Body of pancreas (tissue), 4 donors: ENCODE measurements around the gene CACNA1G.

ENCODE experiments used
- POLR2A ChIP-seq, 3 donors: fragments of 450-650 bp; IDR thresholded peaks; one replicate each; pipeline ENCODE4 v1.6.1; 2016; ENCODE audit warnings: antibody characterized with exemption in 3 of 3, mild to moderate bottlenecking in 2 of 3
- TF ChIP-seq, protein P1 (sequence below), 7 experiments: fragments of 450-650 bp in 4 of 7; fragments of 200-600 bp in 3 of 7; sonication (generic) in 3 of 7; IDR thresholded peaks; one replicate each; pipeline ENCODE4 v1.5.1; 2016 to 2019; ENCODE audit warnings: antibody characterized with exemption in 7 of 7

DNA sequence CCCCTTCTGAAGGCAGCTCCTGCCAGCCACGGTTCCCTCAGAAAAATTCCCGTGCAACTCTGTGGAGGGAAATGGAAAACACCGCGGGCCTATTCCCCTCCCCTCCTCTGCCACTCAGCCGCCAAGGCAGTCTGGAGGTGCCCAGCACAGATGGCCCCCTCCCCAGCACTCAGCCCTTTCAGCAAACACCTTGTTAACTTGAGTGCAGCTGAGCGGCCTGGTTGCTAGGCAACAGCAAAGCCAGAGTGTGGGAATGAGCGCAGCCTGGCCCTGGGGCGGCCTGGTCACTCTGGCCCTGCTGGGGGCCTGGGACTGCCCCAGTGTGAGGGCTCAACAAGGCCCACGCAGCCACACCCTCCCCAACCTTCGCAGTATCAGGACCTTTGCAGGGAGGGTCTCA, 32.8 kb downstream of the CACNA1G start:
- TF ChIP-seq, protein P1, sequence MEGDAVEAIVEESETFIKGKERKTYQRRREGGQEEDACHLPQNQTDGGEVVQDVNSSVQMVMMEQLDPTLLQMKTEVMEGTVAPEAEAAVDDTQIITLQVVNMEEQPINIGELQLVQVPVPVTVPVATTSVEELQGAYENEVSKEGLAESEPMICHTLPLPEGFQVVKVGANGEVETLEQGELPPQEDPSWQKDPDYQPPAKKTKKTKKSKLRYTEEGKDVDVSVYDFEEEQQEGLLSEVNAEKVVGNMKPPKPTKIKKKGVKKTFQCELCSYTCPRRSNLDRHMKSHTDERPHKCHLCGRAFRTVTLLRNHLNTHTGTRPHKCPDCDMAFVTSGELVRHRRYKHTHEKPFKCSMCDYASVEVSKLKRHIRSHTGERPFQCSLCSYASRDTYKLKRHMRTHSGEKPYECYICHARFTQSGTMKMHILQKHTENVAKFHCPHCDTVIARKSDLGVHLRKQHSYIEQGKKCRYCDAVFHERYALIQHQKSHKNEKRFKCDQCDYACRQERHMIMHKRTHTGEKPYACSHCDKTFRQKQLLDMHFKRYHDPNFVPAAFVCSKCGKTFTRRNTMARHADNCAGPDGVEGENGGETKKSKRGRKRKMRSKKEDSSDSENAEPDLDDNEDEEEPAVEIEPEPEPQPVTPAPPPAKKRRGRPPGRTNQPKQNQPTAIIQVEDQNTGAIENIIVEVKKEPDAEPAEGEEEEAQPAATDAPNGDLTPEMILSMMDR (IDR thresholded peaks at IDR 0.05), result no peak
- TF ChIP-seq POLR2A (IDR thresholded peaks at IDR 0.05), result no peak
